NCI-H2107 (cell line): ENCODE measurements around the gene ACTR5.
A peak's percentile ranks its signal among the peaks of the same experiment; 100 is the strongest.

Source experiments
- DNase-seq: peaks from one replicate; lab custom pipeline; 2025; lab: John Stamatoyannopoulos, UW

ACTR5 gene

GRCh38 chr20:38748097-38748860, at the start of gene ACTR5:
TSS of gene ACTR5 (plus strand) at chr20:38748460. CDS start at chr20:38748479, 19 bp downstream.
- peak; percentile 81 for DNase-seq

- no peak for DNase-seq
Measured at GRCh38 chr20:38698541-38698940, 49.7 kb upstream of the ACTR5 start.

- DNase-seq: no peak
Measured at GRCh38 chr20:38700141-38700540, 48.1 kb upstream of the ACTR5 start.

- DNase-seq: no peak
Measured at GRCh38 chr20:38700926-38701325, 47.3 kb upstream of the ACTR5 start.

- DNase-seq: no peak
Measured at GRCh38 chr20:38703526-38703925, 44.7 kb upstream of the ACTR5 start.

- no peak for DNase-seq
Measured at GRCh38 chr20:38704136-38704535, 44.1 kb upstream of the ACTR5 start.

- no peak for DNase-seq
Measured at GRCh38 chr20:38706509-38706908, 41.8 kb upstream of the ACTR5 start.

GRCh38 chr20:38714308-38714707, 34.0 kb upstream of the ACTR5 start:
- no peak for DNase-seq

GRCh38 chr20:38715646-38716045, 32.6 kb upstream of the ACTR5 start:
- no peak for DNase-seq

GRCh38 chr20:38722683-38723016, 25.6 kb upstream of the ACTR5 start:
- DNase-seq: no peak

GRCh38 chr20:38723017-38723847, 25.0 kb upstream of the ACTR5 start:
- no peak for DNase-seq

GRCh38 chr20:38723848-38724625, 24.2 kb upstream of the ACTR5 start, which contains the start of gene SLC32A1:
TSS of gene SLC32A1 (plus strand) at chr20:38724486. CDS start at chr20:38724725, 239 bp downstream.
- no peak for DNase-seq

GRCh38 chr20:38724626-38725147, 23.6 kb upstream of the ACTR5 start:
- no peak for DNase-seq

- DNase-seq: no peak
Measured at GRCh38 chr20:38725148-38725901, 22.9 kb upstream of the ACTR5 start.

- no peak for DNase-seq
Measured at GRCh38 chr20:38725931-38726803, 22.1 kb upstream of the ACTR5 start.

GRCh38 chr20:38726804-38727606, 21.3 kb upstream of the ACTR5 start:
- no peak for DNase-seq

- DNase-seq: no peak
Measured at GRCh38 chr20:38727607-38728190, 20.6 kb upstream of the ACTR5 start.

- DNase-seq: no peak
Measured at GRCh38 chr20:38728191-38728781, 20.0 kb upstream of the ACTR5 start.
